Gastrocnemius medialis (tissue), 4 donors: Measurements from ENCODE around the gene TSSK1B.

Experiments
- CTCF ChIP-seq, 5 experiments: fragments of 450-650 bp in 3 of 5; fragments of 200-600 bp in 2 of 5; sonication (generic) in 2 of 5; IDR thresholded peaks in 4 of 5; conservative IDR thresholded peaks in 1 of 5; 1 replicate in 4 of 5; 2 replicates in 1 of 5; pipeline ENCODE4 v1.5.1; 2016 to 2019; ENCODE audit warnings: antibody characterized with exemption in 5 of 5, mild to moderate bottlenecking in 3 of 5, moderate library complexity in 3 of 5
- POLR2A ChIP-seq, 2 donors: fragments of 450-650 bp; IDR thresholded peaks; one replicate each; pipeline ENCODE4 v1.6.1; 2017; ENCODE audit warnings: antibody characterized with exemption in 2 of 2, mild to moderate bottlenecking in 2 of 2, moderate library complexity in 2 of 2

- TF ChIP-seq POLR2A (IDR thresholded peaks at IDR 0.05) (no peak), CTCF (IDR thresholded peaks at IDR 0.05 in 4 of 5, conservative IDR thresholded peaks at IDR 0.05 in 1 of 5) (no peak)
Measured at GRCh38 chr5:113404269-113404668, 30.5 kb downstream of the TSSK1B start.
